GM12801 (cell line): ENCODE measurements around the gene SH3RF3.

Source experiments
- CTCF ChIP-seq: IDR thresholded peaks from one replicate; pipeline ENCODE4 v1.5.1; 2011; ENCODE audit warnings: control low read depth; ENCODE audit not compliant: insufficient read length; ENCODE audit errors: extremely low read depth

The SH3RF3 gene

DNA sequence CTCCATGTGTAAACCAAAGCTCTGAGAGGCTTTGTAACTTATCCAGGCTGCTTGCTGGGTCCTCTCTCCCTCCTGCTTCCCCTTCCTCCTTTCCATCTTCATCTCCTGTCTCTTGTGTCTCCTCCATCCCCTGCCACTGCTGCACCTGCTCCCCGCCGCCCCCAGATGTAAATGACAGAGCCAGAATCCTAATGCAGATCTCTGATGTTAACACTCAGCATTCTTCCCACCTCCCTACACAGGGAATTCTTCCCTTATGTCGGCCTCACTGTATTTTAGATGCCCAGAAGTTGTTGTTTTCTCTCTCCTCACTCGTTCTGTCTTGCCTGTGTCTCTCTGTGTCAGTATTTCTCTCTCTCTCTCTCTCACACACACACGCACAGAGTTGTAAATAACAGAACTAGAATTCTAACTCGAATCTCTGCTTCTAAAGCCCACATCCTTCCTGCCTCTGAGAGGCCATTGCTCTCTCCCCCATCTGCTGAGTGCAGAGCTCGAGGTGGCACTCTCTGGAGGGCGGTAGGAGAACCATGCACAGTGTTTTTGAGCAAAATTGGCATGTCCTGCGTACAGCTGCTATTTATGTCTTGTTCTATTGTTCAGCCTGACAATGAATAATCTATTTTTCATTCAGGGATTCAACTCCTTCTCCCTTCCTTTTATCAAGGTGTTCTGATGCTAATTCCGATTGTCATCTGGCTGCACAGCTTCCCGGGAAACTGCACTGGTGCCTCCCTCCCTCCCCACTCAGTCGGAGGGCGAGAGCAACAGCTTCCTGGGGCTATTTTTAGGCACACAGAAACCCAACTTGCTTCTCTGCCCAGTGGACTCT is 219.9 kb downstream of the SH3RF3 start:
- TF ChIP-seq CTCF = no peak

- TF ChIP-seq CTCF = no peak
Measured at GRCh38 chr2:109349503-109350465, 220.8 kb downstream of the SH3RF3 start.

GRCh38 chr2:109350526-109350925 is 221.5 kb downstream of the SH3RF3 start:
- no peak for TF ChIP-seq CTCF

GRCh38 chr2:109351164-109351756 is 222.3 kb downstream of the SH3RF3 start:
- no peak for TF ChIP-seq CTCF

- TF ChIP-seq CTCF = no peak
Measured at GRCh38 chr2:109352056-109352897, 223.3 kb downstream of the SH3RF3 start.

DNA sequence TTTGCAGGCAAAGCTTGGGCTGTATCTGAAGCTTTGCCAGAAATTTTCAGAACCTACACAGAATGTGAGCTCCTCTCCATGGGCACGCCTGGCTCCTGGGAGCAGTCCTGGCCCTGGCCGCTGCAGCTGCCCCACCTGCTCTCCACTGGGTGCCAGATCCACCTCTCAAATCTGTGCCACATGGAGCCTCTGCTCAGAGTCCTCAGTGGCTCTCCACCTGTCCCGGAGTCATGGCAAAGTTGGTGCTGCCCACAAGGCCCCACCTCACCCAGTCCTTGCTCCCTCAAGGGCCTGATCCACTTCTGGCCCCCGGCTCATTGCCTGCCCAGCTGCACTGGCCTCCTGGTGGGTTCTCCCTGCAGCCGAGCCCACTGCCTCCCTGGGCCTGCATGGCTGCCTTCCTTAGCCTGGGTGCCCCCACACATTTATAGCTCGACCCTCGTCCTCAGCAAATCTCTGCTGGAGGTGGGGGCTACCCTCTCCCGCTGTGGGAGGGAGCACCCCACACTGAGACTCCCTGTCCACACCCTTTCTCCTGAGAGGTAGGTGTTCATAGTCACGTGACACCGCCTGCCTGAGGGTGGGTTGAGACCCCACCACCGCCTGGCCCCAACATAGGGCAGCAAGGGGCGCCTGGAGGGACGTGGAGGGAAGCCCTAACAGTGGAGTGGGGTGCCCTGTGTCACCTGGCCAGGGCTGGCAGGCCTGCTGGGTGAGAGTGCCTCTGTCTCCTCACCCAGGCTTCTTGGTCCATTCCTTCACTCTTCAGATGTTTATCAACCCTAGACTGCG is 224.1 kb downstream of the SH3RF3 start:
- TF ChIP-seq CTCF = no peak
